ENCODE results near the gene RNU5B-1. TPM values are rescaled to one million over a fixed set of nuclear protein-coding genes. Genes with fewer than 3 reads are reported as not detected.

RNU5B-1 gene
- total and polyA plus RNA-seq, 2 of the 8 experiments (the other 6 are each of a cell fraction or from before 2014, with no cell fraction given): not detected

- no peaks in the 10 kb centered on the region for H3K23me2 ChIP-seq (ENCODE audit: low read depth, low read length)
- no peak overlapping the region for H2AK5ac ChIP-seq (ENCODE audit: low read depth, low read length)
- H3K36me3 ChIP-seq (ENCODE audit: control insufficient read depth in 2 of 4, insufficient read depth in 4 of 4, low read length in 3 of 4): no peaks in the 10 kb centered on the region
- no peak overlapping the region for H4K8ac ChIP-seq (ENCODE audit: extremely low read depth, insufficient read depth, low read length)
- no peaks in the 10 kb centered on the region for H3K79me1 ChIP-seq (ENCODE audit: low read depth, low read length)
- peaks cover 0 to 5% of the 10 kb centered on the region in 2 experiments for H4K20me1 ChIP-seq (replicated peaks in 1 of 2; ENCODE audit: control insufficient read depth in 1 of 2, insufficient read depth in 2 of 2, low read length in 2 of 2)
- H2BK5ac ChIP-seq (ENCODE audit: low read depth, low read length): no peak overlapping the region
- ChIA-PET CTCF (ENCODE audit: partially characterized antibody) (interaction anchor here (1.0 to 1.8 kb wide), 6 partner anchors 11 to 54 kb away, joined by 3 to 5 read pairs (median 4); no protein-coding TSS in a partner anchor), POLR2A (ENCODE audit: partially characterized antibody) (no interaction called here)
- 0 out of 4 replicates have a peak, but pooled peaks cover 0 to 3% of the 10 kb centered on the region in 2 experiments for H3K9me3 ChIP-seq (ENCODE audit: insufficient read depth in 2 of 2, low read depth in 1 of 2, low read length in 1 of 2)
- H3K14ac ChIP-seq (ENCODE audit: insufficient read length): no peak overlapping the region
- H3K9ac ChIP-seq (replicated peaks in 1 of 4; ENCODE audit: extremely low read depth in 1 of 4, low read depth in 3 of 4, low read length in 3 of 4): no peak overlapping the region
- no peak overlapping the region for H3K27ac ChIP-seq (ENCODE audit: low read depth, low read length)
- 93% methylated on average over 6 of the region's 6 CpGs; no CpG with 5 or more reads in 1 of the 2 experiments for WGBS, 2 experiments (ENCODE audit: extremely low coverage in 1 of 2, insufficient coverage in 1 of 2, insufficient read length in 1 of 2, insufficient replicate concordance in 2 of 2, low coverage in 1 of 2, low lambda C conversion rate in 2 of 2, missing lambda C conversion rate in 1 of 2)
- no peak overlapping the region for H3K4me2 ChIP-seq (ENCODE audit: insufficient read depth in 1 of 2, low read depth in 2 of 2, low read length in 2 of 2)
- no peaks in the 10 kb centered on the region for H3K27me3 ChIP-seq (replicated peaks in 1 of 4; ENCODE audit: control insufficient read depth in 3 of 4, extremely low read depth in 1 of 4, insufficient read depth in 3 of 4, low read length in 3 of 4)
- peaks cover 0 to 9% of the 10 kb centered on the region in 2 experiments; a peak in 1 of 4 replicates for H3K79me2 ChIP-seq (ENCODE audit: control insufficient read depth in 1 of 2, insufficient read depth in 2 of 2, low read length in 2 of 2)
- H3K4me3 ChIP-seq (ENCODE audit: extremely low read depth in 1 of 4, insufficient read depth in 2 of 4, low read depth in 3 of 4, low read length in 4 of 4): no peak overlapping the region
- no peak overlapping the region for H2BK20ac ChIP-seq (ENCODE audit: low read length)
- DNase-seq (ENCODE audit: low read depth in 1 of 2, low spot score in 2 of 2) (no peak), FAIRE-seq (no peak)
- H3K4me1 ChIP-seq (replicated peaks in 1 of 4; ENCODE audit: control insufficient read depth in 3 of 4, insufficient read depth in 4 of 4, low read length in 3 of 4): 0 out of 7 replicates have a peak, but pooled peaks cover 0 to 2% (median 0%) of the 10 kb centered on the region in 4 experiments
- no peak overlapping the region for H3K4ac ChIP-seq (replicated peaks; ENCODE audit: insufficient read length, low read depth, low read length)
- H3K56ac ChIP-seq (replicated peaks; ENCODE audit: insufficient read length, low read depth, low read length): no peak overlapping the region
- H4K5ac ChIP-seq (ENCODE audit: insufficient read length, low read depth, low read length): no peak overlapping the region
- H3K18ac ChIP-seq (ENCODE audit: extremely low read depth, low read length): no peak overlapping the region
- no peak overlapping the region for H3K23ac ChIP-seq (ENCODE audit: insufficient read length)
- no peak overlapping the region for H2BK15ac ChIP-seq (ENCODE audit: low read length)
- H4K91ac ChIP-seq (replicated peaks; ENCODE audit: insufficient read length, low read length): no peak overlapping the region
- H2AFZ ChIP-seq (ENCODE audit: low read length): no peak overlapping the region
- H2BK12ac ChIP-seq (ENCODE audit: low read depth, low read length): no peak overlapping the region
- H2BK120ac ChIP-seq (replicated peaks; ENCODE audit: low read depth, low read length): no peak overlapping the region
- TF ChIP-seq CHD2 (IDR thresholded peaks at IDR 0.05; ENCODE audit: low read length) (no peak), KDM5A (IDR thresholded peaks at IDR 0.05; ENCODE audit: low read length) (no peak), POLR2A (IDR thresholded peaks at IDR 0.05; ENCODE audit: control extremely low read depth in 1 of 2, low read depth in 2 of 2, low read length in 2 of 2) (no peak), HDAC6 (IDR thresholded peaks at IDR 0.05; ENCODE audit: low read depth, low read length) (no peak), YY1 (IDR thresholded peaks at IDR 0.05; ENCODE audit: low read depth, low read length) (no peak), POU5F1 (IDR thresholded peaks at IDR 0.05; ENCODE audit: low read depth, low read length) (no peak), MAX (IDR thresholded peaks at IDR 0.05) (no peak), BRCA1 (IDR thresholded peaks at IDR 0.05; ENCODE audit: low read depth, low read length) (no peak), SP1 (IDR thresholded peaks at IDR 0.05; ENCODE audit: low read depth, low read length) (no peak), BCL11A (IDR thresholded peaks at IDR 0.05; ENCODE audit: low read depth in 2 of 2, low read length in 2 of 2) (no peak), SP2 (IDR thresholded peaks at IDR 0.05; ENCODE audit: low read length) (no peak), TBP (IDR thresholded peaks at IDR 0.05; ENCODE audit: low read depth, low read length) (no peak), TCF12 (IDR thresholded peaks at IDR 0.05; ENCODE audit: low read depth, low read length) (no peak), CBX8 (IDR thresholded peaks at IDR 0.05; ENCODE audit: borderline replicate concordance, low read depth, low read length) (no peak)
Observed at GRCh38 chr15:65346856-65347598, 42.5 kb downstream of the RNU5B-1 start.
